Fibroblast of villous mesenchyme (primary cell): ENCODE data around the gene KCNA10. TPM values are rescaled to one million over a fixed set of nuclear protein-coding genes. Genes with fewer than 3 reads are reported as not detected.

Experiments used
- DNase-seq: peaks from one replicate; pipeline ENCODE4 v3.0.0-alpha.2; 2010; ENCODE audit warnings: low read depth
- H3K4me3 ChIP-seq: 2 replicates; pipeline ENCODE4 v1.5.1; 2011; ENCODE audit warnings: low read depth, mild to moderate bottlenecking, low read length
- total RNA-seq: library from RNA; depleted of rRNA; stranded (reverse); fragments of >200 nt; gene quantifications from 2 replicates; pipeline ENCODE4 v1.2.3, GENCODE V29; 2012
- TF ChIP-seq, protein P1 (sequence below): IDR thresholded peaks from 2 replicates; pipeline ENCODE4 v1.5.1; 2012; ENCODE audit warnings: low read depth, mild to moderate bottlenecking, low read length; ENCODE audit not compliant: insufficient read depth

KCNA10 gene
- total RNA-seq, 1 donor = not detected

DNA sequence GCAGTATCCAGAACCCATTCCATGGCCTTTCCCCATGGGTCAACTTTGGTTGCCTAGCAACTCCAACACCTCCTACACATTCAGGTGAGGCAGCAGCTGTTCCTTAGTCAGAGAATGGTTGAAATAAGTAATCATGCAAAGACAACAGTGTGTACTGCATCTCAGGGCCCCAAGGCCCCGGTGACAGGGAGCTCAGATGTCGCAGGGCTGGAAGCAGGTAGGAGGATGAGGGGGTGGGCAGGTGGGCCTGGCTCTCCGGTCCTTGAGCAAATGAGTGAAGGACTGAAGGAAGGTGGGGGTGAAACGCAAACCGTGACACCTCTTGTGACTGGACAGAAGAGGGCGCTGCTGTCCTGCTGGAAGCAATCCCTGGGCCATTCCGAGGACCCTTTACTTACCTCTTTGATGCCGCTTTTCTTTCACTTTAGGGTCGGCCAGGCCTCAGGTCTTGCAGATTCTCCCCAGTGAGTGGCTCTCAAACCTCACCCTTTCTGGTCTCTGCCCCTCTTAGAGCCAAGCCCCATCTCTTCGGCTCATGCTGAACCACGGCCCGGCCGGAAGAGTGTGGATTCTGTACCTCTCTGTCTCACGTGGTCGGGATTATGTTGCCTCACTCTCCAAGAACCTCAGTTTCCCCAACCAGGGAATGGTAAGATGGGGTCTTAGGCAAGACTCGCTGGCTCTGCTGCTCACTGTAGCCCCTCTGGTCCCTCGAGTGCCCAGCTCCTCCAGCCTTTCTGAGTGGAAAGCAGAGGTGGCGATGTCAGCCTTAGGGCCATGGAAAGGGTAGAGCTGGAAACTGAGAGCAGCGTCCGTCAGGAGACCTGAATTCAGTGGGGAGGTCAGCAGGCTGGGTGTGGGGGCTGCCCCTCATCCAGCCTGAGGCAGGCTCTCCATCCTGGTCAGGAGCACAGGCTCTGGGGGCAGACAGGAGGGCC lies 5.6 kb upstream of the KCNA10 start:
- TF ChIP-seq, protein P1, sequence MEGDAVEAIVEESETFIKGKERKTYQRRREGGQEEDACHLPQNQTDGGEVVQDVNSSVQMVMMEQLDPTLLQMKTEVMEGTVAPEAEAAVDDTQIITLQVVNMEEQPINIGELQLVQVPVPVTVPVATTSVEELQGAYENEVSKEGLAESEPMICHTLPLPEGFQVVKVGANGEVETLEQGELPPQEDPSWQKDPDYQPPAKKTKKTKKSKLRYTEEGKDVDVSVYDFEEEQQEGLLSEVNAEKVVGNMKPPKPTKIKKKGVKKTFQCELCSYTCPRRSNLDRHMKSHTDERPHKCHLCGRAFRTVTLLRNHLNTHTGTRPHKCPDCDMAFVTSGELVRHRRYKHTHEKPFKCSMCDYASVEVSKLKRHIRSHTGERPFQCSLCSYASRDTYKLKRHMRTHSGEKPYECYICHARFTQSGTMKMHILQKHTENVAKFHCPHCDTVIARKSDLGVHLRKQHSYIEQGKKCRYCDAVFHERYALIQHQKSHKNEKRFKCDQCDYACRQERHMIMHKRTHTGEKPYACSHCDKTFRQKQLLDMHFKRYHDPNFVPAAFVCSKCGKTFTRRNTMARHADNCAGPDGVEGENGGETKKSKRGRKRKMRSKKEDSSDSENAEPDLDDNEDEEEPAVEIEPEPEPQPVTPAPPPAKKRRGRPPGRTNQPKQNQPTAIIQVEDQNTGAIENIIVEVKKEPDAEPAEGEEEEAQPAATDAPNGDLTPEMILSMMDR = peak; percentile 67
- peak overlapping the region; percentile 17 for H3K4me3 ChIP-seq
- peak; percentile 47 for DNase-seq

DNA sequence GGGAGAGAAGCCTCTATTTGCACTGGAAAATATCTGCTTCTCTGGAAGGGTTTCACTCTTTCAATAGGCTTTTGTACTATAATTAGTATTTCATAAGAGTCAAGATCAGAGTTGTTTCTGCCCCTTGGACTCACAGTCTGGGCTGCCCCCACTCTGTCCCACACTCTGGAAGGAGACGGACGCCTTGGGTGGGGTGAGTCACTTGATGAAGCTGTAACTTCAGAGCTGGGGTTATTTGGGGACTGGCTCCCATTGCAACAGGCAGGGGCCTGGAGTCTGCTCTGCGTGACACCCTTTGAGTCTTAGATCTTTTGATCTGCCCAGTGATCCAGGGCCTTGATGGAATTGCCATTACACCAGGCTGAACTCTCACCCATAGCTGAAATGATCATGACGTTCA lies 4.0 kb upstream of the KCNA10 start:
- no peak overlapping the region for H3K4me3 ChIP-seq
- TF ChIP-seq, protein P1 = no peak
- DNase-seq = no peak

DNA sequence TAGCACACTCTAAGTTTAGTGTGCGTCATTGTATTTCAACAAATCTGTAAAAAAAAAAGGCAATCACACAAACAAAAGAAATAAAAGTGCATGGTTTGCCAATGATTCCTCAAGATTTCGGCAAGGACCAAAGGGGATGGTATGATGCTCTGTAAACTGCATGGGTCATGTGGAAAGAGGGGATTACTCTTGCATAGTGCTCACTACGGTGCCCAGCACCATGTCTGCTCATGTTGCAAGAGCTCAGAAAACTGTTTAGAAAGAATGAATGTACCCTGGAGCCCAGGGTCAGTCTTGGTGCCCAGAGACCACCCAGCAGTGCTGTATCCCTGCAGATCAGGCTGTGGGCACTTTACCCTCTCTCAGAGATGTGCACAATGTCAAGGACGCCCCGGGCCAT lies 3.6 kb upstream of the KCNA10 start:
- TF ChIP-seq, protein P1 = no peak

DNA sequence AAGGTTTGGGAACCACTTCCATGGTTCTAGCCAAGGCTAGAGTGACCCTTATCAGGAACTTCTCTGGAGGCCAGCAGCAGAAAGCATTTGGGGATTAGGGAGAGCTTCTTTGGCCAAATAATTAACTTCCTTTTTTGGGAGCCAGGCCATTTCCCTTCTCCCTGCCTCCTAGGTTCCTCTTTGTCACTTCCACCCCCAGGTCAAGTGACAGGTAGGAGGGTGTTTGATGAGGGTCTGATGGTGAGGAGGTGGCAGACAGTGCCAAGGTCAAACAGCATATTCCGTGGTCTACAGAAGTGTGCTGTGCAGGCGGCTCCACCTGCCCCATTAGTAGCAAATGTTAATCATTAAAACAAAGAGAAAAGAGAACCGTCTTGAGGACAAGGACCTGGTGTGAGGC lies 1.9 kb upstream of the KCNA10 start:
- H3K4me3 ChIP-seq = no peak overlapping the region
- DNase-seq = no peak
- TF ChIP-seq, protein P1 = no peak

More for the DNA sequence above, 3.6 kb upstream of the KCNA10 start:
- H3K4me3 ChIP-seq = no peak overlapping the region
- DNase-seq = no peak

DNA sequence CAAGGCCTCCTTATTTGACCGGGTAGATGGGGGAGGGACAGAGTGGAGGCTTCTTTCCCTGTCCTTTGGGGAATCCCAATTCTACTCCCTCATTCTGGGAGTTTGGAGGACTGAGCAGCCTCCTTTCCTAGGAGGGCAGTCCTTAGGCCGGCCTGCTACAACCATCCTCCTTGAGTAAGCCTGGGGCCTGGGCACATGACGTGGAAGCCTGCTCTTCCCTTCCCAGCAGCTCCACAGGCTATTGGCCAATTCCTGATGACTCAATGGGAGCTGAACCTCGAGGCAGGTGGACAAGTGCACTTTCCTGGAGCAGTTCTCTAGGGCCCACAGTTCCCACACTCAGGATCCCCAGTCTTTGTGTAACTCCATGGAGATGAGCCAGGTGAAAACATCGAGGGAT lies 3.1 kb downstream of the KCNA10 start:
- no peak for DNase-seq
- TF ChIP-seq, protein P1 = no peak
- H3K4me3 ChIP-seq = no peak overlapping the region

DNA sequence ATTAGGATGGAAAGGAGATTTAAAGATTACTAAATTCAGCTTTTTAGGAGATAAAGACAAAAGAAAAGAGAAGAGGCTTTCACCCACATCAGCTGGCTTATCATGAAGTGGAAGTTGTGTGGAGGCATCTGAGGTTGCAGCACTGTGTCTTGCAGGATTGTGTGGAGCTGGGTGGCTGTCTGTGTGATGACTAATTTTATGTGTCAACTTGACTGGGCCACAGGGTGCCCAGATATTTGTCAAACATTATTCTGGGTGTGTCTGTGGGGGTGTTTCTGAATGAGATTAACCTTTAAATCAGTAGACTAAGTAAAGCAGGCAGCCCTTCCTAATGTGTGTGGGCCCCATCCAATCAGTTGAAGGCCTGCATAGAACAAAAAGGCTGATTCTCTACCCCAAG lies 3.9 kb downstream of the KCNA10 start:
- no peak overlapping the region for H3K4me3 ChIP-seq
- TF ChIP-seq, protein P1 = no peak
- DNase-seq = no peak
